ENCODE results near the gene SERTAD2.

Gene SERTAD2

DNA sequence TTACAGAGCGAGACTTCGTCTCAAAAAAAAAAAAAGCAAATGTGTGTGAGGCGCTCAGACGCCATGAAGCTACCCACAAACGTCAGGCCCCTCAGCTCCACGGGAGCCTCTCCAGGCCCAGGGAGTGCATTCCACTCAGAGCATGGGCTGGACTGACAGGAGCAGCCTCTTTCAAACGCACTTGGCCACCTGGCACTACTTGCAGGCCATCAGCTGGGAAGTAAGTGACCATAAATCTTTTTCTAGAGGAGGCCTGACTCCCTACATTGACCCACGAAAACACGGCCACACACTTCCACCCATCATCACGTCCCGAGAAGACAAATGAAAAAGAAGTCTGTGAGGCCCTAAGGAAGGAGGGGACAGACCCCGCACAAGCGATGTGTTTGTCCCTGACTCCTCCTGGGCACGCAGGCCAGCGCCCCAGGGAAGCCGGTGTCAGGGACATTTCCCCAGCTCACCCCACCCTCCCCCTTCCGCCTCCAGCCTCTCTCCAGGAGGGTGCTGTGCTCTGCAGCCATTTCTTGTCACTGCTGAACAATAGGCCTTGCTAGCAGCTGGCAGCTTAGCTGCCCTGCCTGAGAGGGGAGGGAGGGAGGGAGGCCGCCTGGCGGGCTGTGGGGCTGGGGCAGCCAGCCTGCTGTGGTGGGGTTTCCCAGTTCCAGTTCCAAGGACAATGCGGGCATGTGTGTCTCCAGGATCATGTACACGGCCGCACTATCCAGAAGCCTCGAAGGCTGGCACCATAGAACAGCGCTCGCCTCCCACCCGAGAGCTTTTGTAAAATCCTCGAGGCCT lies 26.6 kb downstream of the SERTAD2 start:
- DNase-seq (ENCODE audit: insufficient read length, low spot score) (no peak), FAIRE-seq (no peak)
- no peak for TF ChIP-seq POU2F2 (IDR thresholded peaks at IDR 0.05; ENCODE audit: low read depth, low read length)
- TF ChIP-seq SPI1 (IDR thresholded peaks at IDR 0.05; ENCODE audit: low read depth, low read length) = no peak
- TF ChIP-seq TAF1 (IDR thresholded peaks at IDR 0.05; ENCODE audit: low read depth, low read length) = no peak
- TF ChIP-seq PAX5 (IDR thresholded peaks at IDR 0.05; ENCODE audit: insufficient read depth, low read length, severe bottlenecking) = no peak
- no peak for TF ChIP-seq POLR2AphosphoS5 (IDR thresholded peaks at IDR 0.05; ENCODE audit: low read depth, low read length)
- TF ChIP-seq POLR2A (IDR thresholded peaks at IDR 0.05; ENCODE audit: low read depth, low read length) = no peak

DNA sequence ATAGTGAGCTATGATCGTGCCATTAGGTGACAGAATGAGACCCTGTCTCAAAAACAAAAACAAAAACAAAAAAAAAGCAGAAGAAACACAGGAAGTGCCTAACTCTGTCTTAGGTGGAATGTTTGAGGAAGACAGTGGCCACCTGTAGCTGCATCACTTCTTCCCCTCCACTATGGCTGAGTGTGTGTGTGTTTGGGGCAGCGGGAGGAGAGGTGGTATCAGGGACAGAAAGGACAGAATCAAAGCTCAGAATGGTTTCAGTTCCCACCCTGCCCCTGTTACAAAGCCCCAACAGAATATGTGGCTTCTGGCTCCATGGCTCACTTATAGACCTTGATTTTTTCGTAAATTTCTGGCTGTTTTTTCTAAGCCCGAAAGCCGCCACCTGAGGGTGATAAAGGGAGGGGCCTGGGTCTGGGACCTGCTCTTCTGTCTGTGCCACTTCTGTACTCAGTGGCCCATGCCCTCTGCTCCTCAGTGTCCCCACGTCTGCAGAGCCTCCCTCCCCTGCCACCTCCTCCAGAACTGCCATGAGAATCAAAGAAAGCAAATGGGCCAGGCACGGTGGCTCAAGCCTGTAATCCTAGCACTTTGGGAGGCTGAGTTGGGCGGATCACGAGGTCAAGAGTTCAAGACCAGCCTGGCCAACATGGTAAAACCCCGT lies 27.4 kb downstream of the SERTAD2 start:
- TF ChIP-seq SPI1 (IDR thresholded peaks at IDR 0.05; ENCODE audit: low read depth, low read length) (peak; percentile 27), POLR2A (IDR thresholded peaks at IDR 0.05; ENCODE audit: low read depth, low read length) (no peak)
- DNase-seq (ENCODE audit: insufficient read length, low spot score) (no peak), FAIRE-seq (peak; percentile 41)

DNA sequence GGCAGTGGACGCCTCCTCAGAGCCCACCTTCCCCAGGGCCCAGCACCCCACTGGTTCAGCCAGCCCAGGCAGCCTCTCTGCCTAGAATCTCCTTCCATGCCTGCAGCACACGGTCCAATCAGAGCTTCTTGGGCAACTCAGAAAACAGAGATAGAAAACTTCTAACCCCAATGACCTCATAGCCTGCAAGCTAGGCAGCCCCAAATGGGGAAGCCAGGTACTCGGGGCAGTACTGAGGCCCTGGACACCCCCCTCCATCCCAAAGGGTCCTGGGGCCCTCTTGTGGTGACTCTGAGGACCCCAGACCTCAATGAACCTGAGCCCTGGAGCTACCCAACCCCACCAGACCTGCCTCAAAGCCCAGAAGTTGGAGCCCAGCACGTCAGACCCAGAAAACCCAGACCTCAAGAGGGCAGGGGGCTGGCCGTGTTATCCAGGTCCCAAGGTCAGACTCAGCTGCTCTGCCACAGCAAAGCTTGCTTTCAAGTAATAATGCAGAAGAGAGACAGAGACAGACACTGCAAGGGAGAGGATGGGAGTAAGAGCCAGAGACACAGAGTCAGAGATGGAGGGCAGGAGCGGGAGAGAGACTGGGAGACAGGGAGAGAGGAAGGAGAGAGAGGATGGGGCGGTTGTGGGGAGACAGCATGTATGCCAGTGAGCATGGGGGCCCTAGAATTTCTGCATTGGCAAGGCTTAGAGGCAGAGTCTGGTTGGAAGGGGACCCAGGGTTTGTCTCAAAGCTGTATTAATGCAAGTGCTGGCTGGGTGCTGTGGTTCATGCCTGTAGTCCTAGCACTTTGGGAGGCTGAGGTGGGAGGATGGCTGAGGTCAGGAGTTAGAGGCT lies 28.2 kb downstream of the SERTAD2 start:
- no peak for FAIRE-seq
- TF ChIP-seq TAF1 (IDR thresholded peaks at IDR 0.05; ENCODE audit: low read depth, low read length) (no peak), SPI1 (IDR thresholded peaks at IDR 0.05; ENCODE audit: low read depth, low read length) (peak; percentile 48)
- no peak for DNase-seq (ENCODE audit: insufficient read length, low spot score)

- no peak for TF ChIP-seq TAF1 (IDR thresholded peaks at IDR 0.05; ENCODE audit: low read depth, low read length)
- TF ChIP-seq SPI1 (IDR thresholded peaks at IDR 0.05; ENCODE audit: low read depth, low read length) = no peak
- TF ChIP-seq PAX5 (IDR thresholded peaks at IDR 0.05; ENCODE audit: insufficient read depth, low read length, severe bottlenecking) = no peak
- TF ChIP-seq POLR2AphosphoS5 (IDR thresholded peaks at IDR 0.05; ENCODE audit: low read depth, low read length) = no peak
- TF ChIP-seq POLR2A (IDR thresholded peaks at IDR 0.05; ENCODE audit: low read depth, low read length) = no peak
- TF ChIP-seq POU2F2 (IDR thresholded peaks at IDR 0.05; ENCODE audit: low read depth, low read length) = no peak
- no peak for DNase-seq (ENCODE audit: insufficient read length, low spot score)
- FAIRE-seq = no peak
Measured at GRCh38 chr2:64624862-64625261, 28.9 kb downstream of the SERTAD2 start.

- TF ChIP-seq PAX5 (IDR thresholded peaks at IDR 0.05; ENCODE audit: insufficient read depth, low read length, severe bottlenecking) = no peak
- TF ChIP-seq SPI1 (IDR thresholded peaks at IDR 0.05; ENCODE audit: low read depth, low read length) = no peak
- no peak for TF ChIP-seq POU2F2 (IDR thresholded peaks at IDR 0.05; ENCODE audit: low read depth, low read length)
- no peak for TF ChIP-seq TAF1 (IDR thresholded peaks at IDR 0.05; ENCODE audit: low read depth, low read length)
- no peak for TF ChIP-seq POLR2A (IDR thresholded peaks at IDR 0.05; ENCODE audit: low read depth, low read length)
- TF ChIP-seq POLR2AphosphoS5 (IDR thresholded peaks at IDR 0.05; ENCODE audit: low read depth, low read length) = no peak
- DNase-seq (ENCODE audit: insufficient read length, low spot score) (no peak), FAIRE-seq (no peak)
Measured at GRCh38 chr2:64624108-64624610, 29.6 kb downstream of the SERTAD2 start.

- no peak for FAIRE-seq
- DNase-seq (ENCODE audit: insufficient read length, low spot score) = no peak
- no peak for TF ChIP-seq TAF1 (IDR thresholded peaks at IDR 0.05; ENCODE audit: low read depth, low read length)
- TF ChIP-seq SPI1 (IDR thresholded peaks at IDR 0.05; ENCODE audit: low read depth, low read length) = no peak
- TF ChIP-seq POLR2AphosphoS5 (IDR thresholded peaks at IDR 0.05; ENCODE audit: low read depth, low read length) = no peak
- TF ChIP-seq POU2F2 (IDR thresholded peaks at IDR 0.05; ENCODE audit: low read depth, low read length) = no peak
- no peak for TF ChIP-seq PAX5 (IDR thresholded peaks at IDR 0.05; ENCODE audit: insufficient read depth, low read length, severe bottlenecking)
- no peak for TF ChIP-seq POLR2A (IDR thresholded peaks at IDR 0.05; ENCODE audit: low read depth, low read length)
Measured at GRCh38 chr2:64623242-64623850, 30.4 kb downstream of the SERTAD2 start.

DNA sequence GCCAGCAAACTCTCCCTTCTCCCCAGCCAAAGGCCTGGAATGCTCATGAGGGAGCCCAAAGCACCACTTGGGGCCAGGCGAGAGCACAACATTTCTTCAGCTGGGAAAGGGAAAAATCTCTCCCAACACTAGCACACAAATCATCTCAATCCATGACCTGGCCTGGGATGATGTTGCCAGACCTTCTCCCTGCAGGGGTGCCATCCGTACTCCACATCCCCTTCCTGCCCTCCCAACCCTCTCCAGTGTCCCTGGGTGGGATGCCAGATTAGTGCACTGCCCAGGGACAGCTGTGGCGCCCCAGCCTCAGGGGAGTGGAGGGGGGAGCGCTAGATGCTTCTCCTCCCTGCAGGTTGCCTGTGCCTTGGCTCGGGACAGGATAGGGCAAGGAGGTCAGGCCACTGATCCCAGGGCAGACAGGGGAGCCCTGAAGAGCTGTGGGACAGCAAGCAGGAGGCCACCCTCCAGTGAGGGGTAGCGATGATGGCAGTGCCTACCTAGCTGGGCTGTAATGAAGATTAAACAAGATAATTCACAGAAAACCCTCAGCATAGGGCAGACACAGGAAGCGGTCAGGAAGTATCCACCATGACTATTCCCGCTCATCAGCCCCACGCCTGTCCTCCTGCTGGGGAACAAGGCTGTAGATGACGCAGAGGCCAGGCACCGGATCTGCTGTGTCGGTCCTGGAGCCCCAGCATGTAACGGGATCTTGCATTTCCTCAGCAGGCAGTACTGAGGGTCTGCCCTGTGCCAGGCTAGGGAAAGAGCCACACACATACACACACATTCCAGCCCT lies 31.1 kb downstream of the SERTAD2 start:
- FAIRE-seq = no peak
- no peak for TF ChIP-seq TAF1 (IDR thresholded peaks at IDR 0.05; ENCODE audit: low read depth, low read length)
- TF ChIP-seq POLR2AphosphoS5 (IDR thresholded peaks at IDR 0.05; ENCODE audit: low read depth, low read length) = no peak
- TF ChIP-seq POLR2A (IDR thresholded peaks at IDR 0.05; ENCODE audit: low read depth, low read length) = no peak
- TF ChIP-seq POU2F2 (IDR thresholded peaks at IDR 0.05; ENCODE audit: low read depth, low read length) = no peak
- no peak for TF ChIP-seq SPI1 (IDR thresholded peaks at IDR 0.05; ENCODE audit: low read depth, low read length)
- no peak for TF ChIP-seq PAX5 (IDR thresholded peaks at IDR 0.05; ENCODE audit: insufficient read depth, low read length, severe bottlenecking)
- no peak for DNase-seq (ENCODE audit: insufficient read length, low spot score)

- FAIRE-seq = peak; percentile 26
- no peak for TF ChIP-seq POLR2AphosphoS5 (IDR thresholded peaks at IDR 0.05; ENCODE audit: low read depth, low read length)
- no peak for TF ChIP-seq POU2F2 (IDR thresholded peaks at IDR 0.05; ENCODE audit: low read depth, low read length)
- no peak for TF ChIP-seq SPI1 (IDR thresholded peaks at IDR 0.05; ENCODE audit: low read depth, low read length)
- TF ChIP-seq TAF1 (IDR thresholded peaks at IDR 0.05; ENCODE audit: low read depth, low read length) = no peak
- no peak for TF ChIP-seq POLR2A (IDR thresholded peaks at IDR 0.05; ENCODE audit: low read depth, low read length)
- TF ChIP-seq PAX5 (IDR thresholded peaks at IDR 0.05; ENCODE audit: insufficient read depth, low read length, severe bottlenecking) = no peak
- DNase-seq (ENCODE audit: insufficient read length, low spot score) = no peak
Measured at GRCh38 chr2:64620661-64621060, 33.1 kb downstream of the SERTAD2 start.

Measured in GM12891 (cell line).